Spleen (tissue), 11 donors: Measurements from ENCODE around the gene LARP4B. TPM values are rescaled to one million over a fixed set of nuclear protein-coding genes. Genes with fewer than 3 reads are reported as not detected.

Source experiments
- DNase-seq: peaks from one replicate; pipeline ENCODE4 v3.0.0-alpha.2; 2020
- H3K27ac ChIP-seq, 8 donors: fragments of 200-600 bp; sonication (generic) in 7 of 8; 1 replicate in 4 of 8; 2 replicates in 4 of 8; pipeline versions ENCODE4 v1.5.0 to v1.8.0; 2016 to 2021; ENCODE audit warnings: inconsistent platforms in 4 of 8, mild to moderate bottlenecking in 4 of 8, moderate library complexity in 1 of 8
- H3K27me3 ChIP-seq, 7 donors: fragments of 200-600 bp; sonication (generic) in 6 of 7; replicated peaks in 1 of 7; 1 replicate in 4 of 7; 2 replicates in 3 of 7; pipeline versions ENCODE4 v1.5.0 to v1.8.0; 2016 to 2021; ENCODE audit warnings: inconsistent platforms in 3 of 7, mild to moderate bottlenecking in 1 of 7
- H3K36me3 ChIP-seq, 6 donors: fragments of 200-600 bp; sonication (generic) in 5 of 6; 1 replicate in 4 of 6; 2 replicates in 2 of 6; pipeline versions ENCODE4 v1.5.0 to v1.8.0; 2016 to 2021; ENCODE audit warnings: inconsistent platforms in 2 of 6
- H3K4me1 ChIP-seq, 6 donors: fragments of 200-600 bp; sonication (generic) in 5 of 6; 1 replicate in 3 of 6; 2 replicates in 3 of 6; pipeline versions ENCODE4 v1.5.0 to v1.8.0; 2016 to 2021; ENCODE audit warnings: inconsistent platforms in 3 of 6
- H3K4me3 ChIP-seq, 8 donors: fragments of 200-600 bp; sonication (generic) in 7 of 8; 1 replicate in 4 of 8; 2 replicates in 4 of 8; pipeline versions ENCODE4 v1.5.0 to v1.8.0; 2016 to 2021; ENCODE audit warnings: inconsistent platforms in 4 of 8, mild to moderate bottlenecking in 4 of 8, moderate library complexity in 2 of 8
- H3K9me3 ChIP-seq, 8 donors: fragments of 200-600 bp; sonication (generic) in 7 of 8; 1 replicate in 4 of 8; 2 replicates in 4 of 8; pipeline versions ENCODE4 v1.5.0 to v1.8.0; 2016 to 2021; ENCODE audit warnings: inconsistent platforms in 4 of 8
- CTCF ChIP-seq, 11 experiments: fragments of 200-600 bp in 7 of 11; fragments of 450-650 bp in 4 of 11; sonication (generic) in 4 of 11; IDR thresholded peaks in 8 of 11; conservative IDR thresholded peaks in 3 of 11; 1 replicate in 7 of 11; 2 replicates in 4 of 11; pipeline versions ENCODE4 v1.4.0 to v1.8.0; 2016 to 2021; ENCODE audit warnings: antibody characterized with exemption in 11 of 11, inconsistent platforms in 4 of 11, mild to moderate bottlenecking in 1 of 11
- POLR2A ChIP-seq, 3 donors: fragments of 450-650 bp; IDR thresholded peaks; one replicate each; pipeline ENCODE4 v1.5.1; 2017; ENCODE audit warnings: antibody characterized with exemption in 3 of 3, mild to moderate bottlenecking in 1 of 3
- POLR2AphosphoS5 ChIP-seq, 3 donors: sonication (generic); formaldehyde crosslinking; IDR thresholded peaks; one replicate each; pipeline ENCODE4 v1.5.1; 2017; ENCODE audit warnings: antibody characterized with exemption in 3 of 3
- WGBS, 5 donors: extraction: QIAGEN DNeasy Blood & Tissue Kit in 3 of 5; methylation state at CpG; one replicate each; pipeline versions ENCODE4 v1.1.5 to v1.1.7; 2013 to 2018; 5-methylcytosine and 5-hydroxymethylcytosine counted together
- intact Hi-C: fragments of 100-400 bp; cut with DNase I; formaldehyde crosslinking; loops from one replicate; pipeline ENCODE4 v1.15.0; 2023; ENCODE audit warnings: low total_unique reads
- polyA plus RNA-seq, 3 donors: library from polyadenylated mRNA; stranded (reverse); fragments of 200-250 nt; gene quantifications; one replicate each; pipeline ENCODE4 v1.2.1, GENCODE V29; 2013
- total RNA-seq, 7 donors: library from RNA; depleted of rRNA in 3 of 7; stranded (reverse); fragments of >200 nt in 3 of 7; fragmentation: NEBNext Ultra II Directional in 4 of 7; extraction: Animal tissue kit (Norgen Biotek cat#: 25700) in 4 of 7; gene quantifications; one replicate each; pipeline versions ENCODE4 v1.1.0 to v1.2.1, GENCODE V29; 2016 to 2021
- donor health status: healthy with polysubstance abuse.
- donor health status: DM: no; HTN: no; CAD: no; lungs with moderate emphysema.
- donor health status: DM: no; HTN: no; CAD: no.
- donor health status: Bipolar disorder and iron deficiency.
- donor health status: healthy.
- donor health status: DM: no; HTN: no; CAD: no.
- donor health status: DM: yes; HTN: yes; CAD: no.

The LARP4B gene
- total and polyA plus RNA-seq, 10 donors, result 12.7 to 163 (median 88.7) TPM

GRCh38 chr10:780536-781524, 150.7 kb downstream of the LARP4B start:
- no peak for TF ChIP-seq POLR2A (IDR thresholded peaks at IDR 0.05)
- TF ChIP-seq POLR2AphosphoS5 (IDR thresholded peaks at IDR 0.05), result no peak
- TF ChIP-seq CTCF (IDR thresholded peaks at IDR 0.05 in 8 of 11, conservative IDR thresholded peaks at IDR 0.05 in 3 of 11), result no peak
- no peaks in the 10 kb centered on the region for H3K9me3 ChIP-seq
- H3K27ac ChIP-seq, result no peak overlapping the region
- WGBS, 5 donors, result 87 to 97% (median 92%) methylated on average over 12 to 21 of the region's 21 CpGs
- DNase-seq, result no peak
- no peaks in the 10 kb centered on the region for H3K36me3 ChIP-seq
- peaks cover 3 to 17% (median 10%) of the 10 kb centered on the region in 6 donors for H3K4me1 ChIP-seq
- peaks cover 0 to 62% (median 22%) of the 10 kb centered on the region in 7 donors for H3K27me3 ChIP-seq
- H3K4me3 ChIP-seq, result no peak overlapping the region
- intact Hi-C loops, result no loop called here

- intact Hi-C loops, result no loop called here
- Histone ChIP-seq H3K4me3 (no peak overlapping the region), H3K27ac (no peak overlapping the region), H3K9me3 (no peaks in the 10 kb centered on the region), H3K36me3 (no peaks in the 10 kb centered on the region), H3K4me1 (no peaks in the 10 kb centered on the region), H3K27me3 (peaks cover 0 to 45% (median 6%) of the 10 kb centered on the region in 7 donors)
- no peak for DNase-seq
- no peak for TF ChIP-seq POLR2AphosphoS5 (IDR thresholded peaks at IDR 0.05)
- WGBS, 5 donors, result 77 to 81% (median 81%) methylated on average over 13 to 27 of the region's 27 CpGs
These were observed 152.7 kb downstream of the LARP4B start for GRCh38 chr10:778626-779330.

DNA sequence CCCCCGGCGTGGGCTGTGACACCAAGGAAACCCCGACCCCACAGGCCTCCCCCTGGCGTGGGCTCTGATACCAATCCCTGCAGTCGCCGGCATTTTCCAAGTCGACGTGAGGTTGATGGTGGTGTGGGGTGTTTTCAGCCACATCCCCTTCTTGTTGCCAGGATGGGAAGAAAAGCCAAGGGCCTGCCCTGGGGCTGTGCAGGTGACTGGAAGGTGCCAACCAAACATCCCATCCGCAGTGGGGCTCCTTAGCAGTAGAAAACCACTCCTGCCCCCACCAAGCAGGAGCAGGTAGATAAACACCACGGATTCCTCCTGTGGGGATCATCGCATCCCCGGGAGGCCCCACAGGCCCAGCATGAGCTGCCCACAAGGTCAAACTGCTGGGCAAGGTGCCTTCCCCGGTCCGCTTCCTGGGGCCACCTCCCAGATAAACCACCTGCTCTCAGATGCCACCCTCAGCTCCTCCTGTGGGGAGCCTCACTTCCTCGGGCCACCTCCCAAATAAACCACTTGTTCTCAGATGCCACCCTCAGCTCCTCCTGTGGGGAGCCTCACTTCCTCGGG, 153.5 kb downstream of the LARP4B start:
- intact Hi-C loops, result no loop called here
- Histone ChIP-seq H3K27ac (no peak overlapping the region), H3K4me1 (no peaks in the 10 kb centered on the region), H3K9me3 (no peaks in the 10 kb centered on the region), H3K4me3 (no peak overlapping the region), H3K27me3 (peaks cover 0 to 38% (median 6%) of the 10 kb centered on the region in 7 donors), H3K36me3 (no peaks in the 10 kb centered on the region)
- WGBS, 5 donors, result 67 to 81% (median 77%) methylated on average over 8 to 16 of the region's 16 CpGs
- no peak for DNase-seq
- no peak for TF ChIP-seq POLR2A (IDR thresholded peaks at IDR 0.05)
- TF ChIP-seq POLR2AphosphoS5 (IDR thresholded peaks at IDR 0.05), result no peak
- TF ChIP-seq CTCF (IDR thresholded peaks at IDR 0.05 in 8 of 11, conservative IDR thresholded peaks at IDR 0.05 in 3 of 11), result no peak

GRCh38 chr10:776772-777171, 154.7 kb downstream of the LARP4B start:
- DNase-seq, result peak; percentile 73
- Histone ChIP-seq H3K9me3 (no peaks in the 10 kb centered on the region), H3K27ac (no peak overlapping the region), H3K4me3 (no peak overlapping the region), H3K36me3 (no peaks in the 10 kb centered on the region), H3K27me3 (peaks cover 0 to 26% (median 6%) of the 10 kb centered on the region in 7 donors), H3K4me1 (no peaks in the 10 kb centered on the region)
- intact Hi-C loops, result no loop called here
- no peak for TF ChIP-seq CTCF (IDR thresholded peaks at IDR 0.05 in 8 of 11, conservative IDR thresholded peaks at IDR 0.05 in 3 of 11)
- TF ChIP-seq POLR2A (IDR thresholded peaks at IDR 0.05), result no peak
- no peak for TF ChIP-seq POLR2AphosphoS5 (IDR thresholded peaks at IDR 0.05)
- 77 to 94% (median 85%) methylated on average over 11 to 17 of the region's 17 CpGs for WGBS, 5 donors
